ENCODE measurements around the gene SPIRE2.

SPIRE2 gene

DNA sequence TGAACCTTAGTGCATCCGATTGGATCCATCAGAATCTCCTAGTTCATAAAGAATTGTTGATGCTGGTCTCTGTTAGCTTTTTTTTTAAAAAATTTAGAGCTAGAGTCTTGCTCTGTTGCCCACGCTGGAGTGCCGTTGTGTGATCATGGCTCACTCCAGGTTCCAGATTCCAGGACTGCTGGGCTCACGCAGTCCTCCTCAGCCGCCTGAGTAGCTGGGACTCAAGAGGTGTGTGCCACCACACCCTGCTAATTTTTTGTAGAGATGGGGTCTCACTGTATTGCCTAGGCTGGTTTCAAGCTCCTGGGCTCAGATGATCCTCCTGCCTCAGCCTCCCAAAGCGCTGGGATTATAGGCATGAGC is 53.1 kb downstream of the SPIRE2 start:
- Histone ChIP-seq H3K4me2 (ENCODE audit: low read length) (no peak overlapping the region), H4K8ac (ENCODE audit: low read depth, low read length) (no peak overlapping the region), H3K4me1 (ENCODE audit: control insufficient read depth in 1 of 2, insufficient read depth in 2 of 2, low read length in 2 of 2) (peaks cover 0 to 6% of the 10 kb centered on the region in 2 experiments), H3K14ac (ENCODE audit: low read length) (no peak overlapping the region), H3K27me3 (ENCODE audit: insufficient read depth, low read length) (no peaks in the 10 kb centered on the region), H3K9me3 (ENCODE audit: insufficient read depth, low read depth, low read length) (no peaks in the 10 kb centered on the region), H3K27ac (ENCODE audit: low read depth, low read length) (no peak overlapping the region), H3K18ac (ENCODE audit: low read length) (no peak overlapping the region), H3K79me1 (ENCODE audit: low read length) (no peaks in the 10 kb centered on the region), H3K4me3 (ENCODE audit: low read depth, low read length) (no peak overlapping the region), H2BK12ac (ENCODE audit: low read length) (no peak overlapping the region), H2BK120ac (ENCODE audit: insufficient read depth, low read length, poor library complexity) (no peak overlapping the region), H4K91ac (ENCODE audit: low read depth, low read length) (no peak overlapping the region), H2AK5ac (ENCODE audit: low read length) (no peak overlapping the region), H3K79me2 (ENCODE audit: control insufficient read depth, insufficient read depth, low read length, poor library complexity) (peaks cover 2% of the 10 kb centered on the region), H3K9ac (ENCODE audit: low read length) (no peak overlapping the region), H3K36me3 (ENCODE audit: control insufficient read depth in 1 of 2, insufficient read depth in 2 of 2, low read length in 2 of 2) (peaks cover 59 to 63% of the 10 kb centered on the region in 2 experiments), H3K23ac (ENCODE audit: low read length) (no peak overlapping the region), H2BK5ac (ENCODE audit: low read depth, low read length, poor library complexity) (no peak overlapping the region), H4K12ac (ENCODE audit: low read depth, low read length) (no peak overlapping the region), H2AFZ (ENCODE audit: insufficient read depth, low read length, poor library complexity) (no peak overlapping the region), H3K4ac (ENCODE audit: low read depth, low read length) (no peak overlapping the region)
- no peak for DNase-seq
- no CpG with 5 or more reads among the region's 6 CpGs for WGBS (ENCODE audit: extremely low coverage, insufficient coverage, insufficient read length)

DNA sequence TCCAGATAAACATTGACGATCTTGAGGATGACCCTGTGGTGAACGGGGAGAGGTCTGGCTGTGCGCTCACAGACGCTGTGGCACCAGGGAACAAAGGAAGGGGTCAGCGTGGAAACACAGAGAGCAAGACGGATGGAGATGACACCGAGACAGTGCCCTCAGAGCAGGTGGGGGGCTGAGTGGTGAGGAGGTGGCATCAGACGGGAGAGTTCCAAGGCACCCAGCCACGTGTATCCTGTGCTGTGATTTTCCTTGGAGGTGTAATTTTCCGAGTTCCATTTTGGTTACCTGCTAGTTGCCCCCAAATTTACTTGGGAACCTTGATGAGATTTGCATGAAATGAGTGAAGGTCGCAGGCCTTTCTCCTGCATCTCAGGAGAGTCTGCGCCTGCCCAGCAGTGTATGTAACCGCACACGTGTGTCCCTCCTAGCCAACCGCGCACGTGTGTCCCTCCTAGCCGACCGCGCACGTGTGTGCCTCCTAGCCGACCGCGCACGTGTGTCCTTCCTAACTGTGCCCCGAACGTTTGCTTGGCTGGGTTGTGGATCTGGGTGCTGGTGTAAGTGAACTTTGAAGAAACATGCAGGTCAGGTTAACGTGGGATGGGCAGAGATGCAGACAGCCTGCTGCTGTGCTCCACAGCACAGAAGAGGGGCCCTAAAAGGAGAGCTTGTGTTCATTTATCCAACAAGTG is 55.2 kb downstream of the SPIRE2 start:
- no peak overlapping the region for H3K27ac ChIP-seq (ENCODE audit: low read depth, low read length)
- H3K23ac ChIP-seq (ENCODE audit: low read length) = no peak overlapping the region
- no peak overlapping the region for H3K4me3 ChIP-seq (ENCODE audit: low read depth, low read length)
- no peak overlapping the region for H4K91ac ChIP-seq (ENCODE audit: low read depth, low read length)
- no peak overlapping the region for H4K12ac ChIP-seq (ENCODE audit: low read depth, low read length)
- H3K36me3 ChIP-seq (ENCODE audit: control insufficient read depth in 1 of 2, insufficient read depth in 2 of 2, low read length in 2 of 2) = peaks cover 75 to 77% of the 10 kb centered on the region in 2 experiments
- no peak overlapping the region for H2AK5ac ChIP-seq (ENCODE audit: low read length)
- H2AFZ ChIP-seq (ENCODE audit: insufficient read depth, low read length, poor library complexity) = no peak overlapping the region
- whole genome bisulfite sequencing (ENCODE audit: extremely low coverage, insufficient coverage, insufficient read length) = no CpG with 5 or more reads among the region's 28 CpGs
- no peaks in the 10 kb centered on the region for H3K27me3 ChIP-seq (ENCODE audit: insufficient read depth, low read length)
- DNase-seq = no peak
- peaks cover 2% of the 10 kb centered on the region for H3K79me2 ChIP-seq (ENCODE audit: control insufficient read depth, insufficient read depth, low read length, poor library complexity)
- H3K79me1 ChIP-seq (ENCODE audit: low read length) = no peaks in the 10 kb centered on the region
- no peak overlapping the region for H2BK5ac ChIP-seq (ENCODE audit: low read depth, low read length, poor library complexity)
- H3K4ac ChIP-seq (ENCODE audit: low read depth, low read length) = no peak overlapping the region
- H2BK120ac ChIP-seq (ENCODE audit: insufficient read depth, low read length, poor library complexity) = no peak overlapping the region
- H3K18ac ChIP-seq (ENCODE audit: low read length) = peak overlapping the region; percentile 58
- H3K9me3 ChIP-seq (ENCODE audit: insufficient read depth, low read depth, low read length) = no peaks in the 10 kb centered on the region
- no peak overlapping the region for H4K8ac ChIP-seq (ENCODE audit: low read depth, low read length)
- no peak overlapping the region for H3K14ac ChIP-seq (ENCODE audit: low read length)
- H3K9ac ChIP-seq (ENCODE audit: low read length) = no peak overlapping the region
- H3K4me2 ChIP-seq (ENCODE audit: low read length) = no peak overlapping the region
- peaks cover 0 to 6% of the 10 kb centered on the region in 2 experiments for H3K4me1 ChIP-seq (ENCODE audit: control insufficient read depth in 1 of 2, insufficient read depth in 2 of 2, low read length in 2 of 2)
- no peak overlapping the region for H2BK12ac ChIP-seq (ENCODE audit: low read length)

DNA sequence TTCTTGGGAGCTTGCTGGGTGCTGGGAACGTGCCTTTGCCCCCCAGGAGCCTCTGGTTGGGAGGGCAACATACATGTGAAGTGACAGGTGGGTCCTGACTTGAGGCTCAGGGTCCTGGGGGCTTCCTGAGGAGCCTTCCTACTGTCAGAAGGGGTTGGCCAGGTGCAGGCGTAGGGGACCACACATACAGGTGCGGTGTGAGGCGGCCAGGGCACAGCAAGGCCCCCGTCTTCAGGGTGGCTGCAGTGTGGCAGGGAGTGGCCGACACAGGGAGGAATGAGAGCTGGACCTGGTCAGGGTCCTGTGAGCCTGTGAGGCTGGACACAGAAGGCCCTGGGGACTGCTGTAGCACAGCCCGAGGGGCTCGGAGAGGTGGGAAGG is 55.8 kb downstream of the SPIRE2 start:
- Histone ChIP-seq H3K4me3 (ENCODE audit: low read depth, low read length) (no peak overlapping the region), H3K36me3 (ENCODE audit: control insufficient read depth in 1 of 2, insufficient read depth in 2 of 2, low read length in 2 of 2) (peaks cover 73% of the 10 kb centered on the region in 2 experiments), H3K27ac (ENCODE audit: low read depth, low read length) (no peak overlapping the region), H3K9me3 (ENCODE audit: insufficient read depth, low read depth, low read length) (no peaks in the 10 kb centered on the region), H3K4me1 (ENCODE audit: control insufficient read depth in 1 of 2, insufficient read depth in 2 of 2, low read length in 2 of 2) (peaks cover 0 to 6% of the 10 kb centered on the region in 2 experiments), H4K91ac (ENCODE audit: low read depth, low read length) (no peak overlapping the region), H3K27me3 (ENCODE audit: insufficient read depth, low read length) (no peaks in the 10 kb centered on the region), H2AFZ (ENCODE audit: insufficient read depth, low read length, poor library complexity) (no peak overlapping the region), H3K9ac (ENCODE audit: low read length) (no peak overlapping the region), H3K4me2 (ENCODE audit: low read length) (no peak overlapping the region), H3K79me2 (ENCODE audit: control insufficient read depth, insufficient read depth, low read length, poor library complexity) (peaks cover 2% of the 10 kb centered on the region), H2BK120ac (ENCODE audit: insufficient read depth, low read length, poor library complexity) (no peak overlapping the region), H3K79me1 (ENCODE audit: low read length) (no peaks in the 10 kb centered on the region), H3K18ac (ENCODE audit: low read length) (no peak overlapping the region), H4K12ac (ENCODE audit: low read depth, low read length) (no peak overlapping the region), H3K14ac (ENCODE audit: low read length) (no peak overlapping the region), H2AK5ac (ENCODE audit: low read length) (no peak overlapping the region), H4K8ac (ENCODE audit: low read depth, low read length) (no peak overlapping the region), H2BK12ac (ENCODE audit: low read length) (no peak overlapping the region), H2BK5ac (ENCODE audit: low read depth, low read length, poor library complexity) (no peak overlapping the region), H3K23ac (ENCODE audit: low read length) (no peak overlapping the region), H3K4ac (ENCODE audit: low read depth, low read length) (no peak overlapping the region)
- no CpG with 5 or more reads among the region's 8 CpGs for WGBS (ENCODE audit: extremely low coverage, insufficient coverage, insufficient read length)
- DNase-seq = no peak

DNA sequence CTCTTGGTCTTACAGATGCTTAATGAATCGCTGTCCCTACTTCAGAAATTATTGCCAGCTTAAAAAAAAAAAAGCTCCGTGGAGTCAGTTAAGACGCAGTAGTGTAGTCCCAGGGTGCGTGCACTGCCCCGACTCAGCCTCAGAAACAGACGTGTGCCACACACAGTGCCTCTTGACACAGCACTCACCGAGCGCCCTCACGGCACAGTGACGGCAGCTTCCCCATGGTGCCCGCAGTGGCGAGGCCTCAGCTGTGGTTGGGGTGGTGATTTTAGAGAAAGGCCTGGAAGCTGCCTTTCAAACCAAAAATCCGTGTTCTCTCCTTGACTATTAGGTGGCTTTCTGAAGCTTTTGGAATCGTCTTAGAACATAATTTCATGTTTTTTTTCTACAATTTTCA is 59.0 kb downstream of the SPIRE2 start:
- no peak overlapping the region for H2AFZ ChIP-seq (ENCODE audit: insufficient read depth, low read length, poor library complexity)
- no peak overlapping the region for H3K4me2 ChIP-seq (ENCODE audit: low read length)
- WGBS (ENCODE audit: extremely low coverage, insufficient coverage, insufficient read length) = no CpG with 5 or more reads among the region's 14 CpGs
- no peak overlapping the region for H3K9ac ChIP-seq (ENCODE audit: low read length)
- no peak overlapping the region for H3K14ac ChIP-seq (ENCODE audit: low read length)
- H3K79me2 ChIP-seq (ENCODE audit: control insufficient read depth, insufficient read depth, low read length, poor library complexity) = peaks cover 1% of the 10 kb centered on the region
- no peak overlapping the region for H3K4ac ChIP-seq (ENCODE audit: low read depth, low read length)
- H3K9me3 ChIP-seq (ENCODE audit: insufficient read depth, low read depth, low read length) = peaks cover 1% of the 10 kb centered on the region
- H2AK5ac ChIP-seq (ENCODE audit: low read length) = no peak overlapping the region
- no peaks in the 10 kb centered on the region for H3K79me1 ChIP-seq (ENCODE audit: low read length)
- H2BK12ac ChIP-seq (ENCODE audit: low read length) = no peak overlapping the region
- H3K23ac ChIP-seq (ENCODE audit: low read length) = no peak overlapping the region
- no peaks in the 10 kb centered on the region for H3K27me3 ChIP-seq (ENCODE audit: insufficient read depth, low read length)
- no peak overlapping the region for H4K8ac ChIP-seq (ENCODE audit: low read depth, low read length)
- no peak overlapping the region for H4K12ac ChIP-seq (ENCODE audit: low read depth, low read length)
- H3K36me3 ChIP-seq (ENCODE audit: control insufficient read depth in 1 of 2, insufficient read depth in 2 of 2, low read length in 2 of 2) = peaks cover 77% of the 10 kb centered on the region in 2 experiments
- H3K4me3 ChIP-seq (ENCODE audit: low read depth, low read length) = no peak overlapping the region
- H2BK5ac ChIP-seq (ENCODE audit: low read depth, low read length, poor library complexity) = no peak overlapping the region
- H3K27ac ChIP-seq (ENCODE audit: low read depth, low read length) = no peak overlapping the region
- H3K18ac ChIP-seq (ENCODE audit: low read length) = no peak overlapping the region
- H3K4me1 ChIP-seq (ENCODE audit: control insufficient read depth in 1 of 2, insufficient read depth in 2 of 2, low read length in 2 of 2) = peaks cover 0 to 6% of the 10 kb centered on the region in 2 experiments
- no peak for DNase-seq
- no peak overlapping the region for H4K91ac ChIP-seq (ENCODE audit: low read depth, low read length)
- H2BK120ac ChIP-seq (ENCODE audit: insufficient read depth, low read length, poor library complexity) = no peak overlapping the region
